HG03442 (cell line): ENCODE measurements around the gene DROSHA.

Experiments
- ATAC-seq: cut with Tn5 transposase; IDR thresholded peaks from one replicate; pipeline ENCODE4 v1.9.1; 2021; ENCODE audit warnings: mild to moderate bottlenecking, moderate library complexity; ENCODE audit not compliant: unreplicated experiment

Gene DROSHA

GRCh38 chr5:31355337-31355736 lies 176.6 kb downstream of the DROSHA start:
- ATAC-seq, result no peak
